NCI-H524 (cell line): Measurements from ENCODE around the gene MET.
"Not testable (repeated sequence)": the region's sequence is repeated elsewhere in the genome, so short reads cannot be mapped to it uniquely, and the experiment has no call there.

Experiments
- DNase-seq, 2 experiments: peaks; one replicate each; lab custom pipeline; 2025; lab: John Stamatoyannopoulos, UW

The MET gene

GRCh38 chr7:116671681-116672595, at the start of gene MET:
TSS of gene MET (plus strand) at chr7:116672196. CDS start at chr7:116699085, 26,889 bp downstream.
- DNase-seq, result peak; percentile 12 to 56

DNA sequence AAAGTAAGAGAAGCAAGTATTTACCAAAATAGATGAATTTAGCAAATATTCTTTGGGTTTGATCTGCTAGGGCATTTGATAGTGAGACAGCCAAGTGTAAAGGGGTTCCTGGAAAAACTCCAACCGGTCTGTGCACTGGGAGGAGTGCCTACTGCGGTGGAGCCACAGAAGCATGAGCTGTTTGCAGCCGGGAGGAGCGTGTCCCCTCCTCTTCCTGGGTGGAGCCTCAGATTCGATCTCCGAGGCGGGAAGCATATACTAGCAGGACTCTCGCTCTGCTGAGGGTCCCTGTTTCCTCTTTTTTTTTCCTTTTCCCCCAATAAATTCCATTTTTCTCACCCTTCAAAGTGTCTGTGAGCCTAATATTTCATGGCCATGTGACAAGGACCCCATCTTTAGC, 45.1 kb upstream of the MET start:
- no peak for DNase-seq

DNA sequence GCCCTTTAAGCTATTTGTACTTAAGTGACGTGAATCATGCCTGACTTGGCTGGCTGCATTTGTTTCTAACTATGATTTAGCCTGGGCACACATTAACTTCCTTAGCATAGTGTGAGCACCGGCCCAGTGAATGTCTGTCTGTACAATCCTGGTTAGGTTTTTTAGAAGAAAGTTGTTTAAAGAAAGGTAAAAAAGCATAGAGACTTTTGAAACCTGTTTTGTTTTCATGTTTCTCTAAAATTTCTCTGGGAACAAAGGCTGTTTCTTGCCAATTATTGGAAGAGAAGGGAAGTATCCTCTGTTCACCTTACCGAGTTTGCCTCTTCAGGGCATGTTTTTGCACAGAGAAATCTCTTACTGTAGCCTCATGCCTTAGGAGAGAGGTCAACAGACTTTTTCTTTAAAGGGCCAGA, 42.9 kb upstream of the MET start:
- no peak for DNase-seq

DNA sequence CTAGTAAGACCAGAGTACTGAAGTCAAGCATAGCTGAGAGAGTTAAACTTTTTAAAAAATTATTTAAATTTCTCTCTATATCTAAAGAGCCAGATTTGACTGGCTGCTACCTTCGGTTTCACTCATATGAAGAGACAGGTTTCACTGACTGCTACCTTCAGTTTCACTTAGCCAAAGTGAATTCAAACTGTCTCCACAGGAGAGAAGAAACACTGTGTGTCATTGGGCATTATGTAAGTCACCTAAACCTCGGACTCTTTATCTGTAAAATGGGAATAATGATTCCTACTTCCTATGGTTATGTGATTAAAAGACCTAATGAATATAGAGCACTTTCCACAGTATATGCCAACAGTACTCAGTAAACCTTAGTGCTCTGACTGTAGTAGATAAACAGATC, 41.6 kb upstream of the MET start:
- no peak for DNase-seq

- no peak for DNase-seq
These were observed 40.9 kb upstream of the MET start for GRCh38 chr7:116630932-116631671.

- DNase-seq, result no peak
These were observed 40.3 kb upstream of the MET start for GRCh38 chr7:116631676-116632075.

GRCh38 chr7:116632384-116632783, 39.6 kb upstream of the MET start:
- DNase-seq, result no peak

- DNase-seq, result no peak
These were observed 38.6 kb upstream of the MET start for GRCh38 chr7:116633131-116633988.

- DNase-seq, result no peak
These were observed 35.0 kb upstream of the MET start for GRCh38 chr7:116636997-116637396.

- DNase-seq, result not testable (repeated sequence)
These were observed 33.4 kb upstream of the MET start for GRCh38 chr7:116638592-116638991.

- DNase-seq, result no peak
These were observed 30.3 kb upstream of the MET start for GRCh38 chr7:116641551-116642153.

DNA sequence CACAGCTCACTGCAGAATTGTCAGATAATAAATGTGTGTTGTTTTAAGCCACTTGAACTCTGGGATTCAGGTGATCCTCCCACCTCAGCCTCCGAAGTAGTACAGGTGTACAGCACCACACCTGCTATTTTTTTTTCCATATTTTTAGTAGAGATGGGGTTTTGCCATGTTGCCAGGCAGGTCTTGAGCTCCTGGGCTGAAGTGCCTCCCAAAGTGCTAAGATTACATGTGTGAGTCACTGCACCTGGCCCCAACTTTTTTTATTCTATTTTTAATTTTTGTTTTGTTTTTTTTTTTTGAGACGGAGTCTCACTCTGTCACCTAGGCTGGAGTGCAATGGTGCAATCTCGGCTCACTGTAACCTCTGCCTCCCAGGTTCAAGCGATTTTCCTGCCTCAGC, 28.8 kb upstream of the MET start:
- not testable (repeated sequence) for DNase-seq

- DNase-seq, result no peak
These were observed 27.4 kb upstream of the MET start for GRCh38 chr7:116644628-116645027.

GRCh38 chr7:116647290-116647689, 24.7 kb upstream of the MET start:
- no peak for DNase-seq

DNA sequence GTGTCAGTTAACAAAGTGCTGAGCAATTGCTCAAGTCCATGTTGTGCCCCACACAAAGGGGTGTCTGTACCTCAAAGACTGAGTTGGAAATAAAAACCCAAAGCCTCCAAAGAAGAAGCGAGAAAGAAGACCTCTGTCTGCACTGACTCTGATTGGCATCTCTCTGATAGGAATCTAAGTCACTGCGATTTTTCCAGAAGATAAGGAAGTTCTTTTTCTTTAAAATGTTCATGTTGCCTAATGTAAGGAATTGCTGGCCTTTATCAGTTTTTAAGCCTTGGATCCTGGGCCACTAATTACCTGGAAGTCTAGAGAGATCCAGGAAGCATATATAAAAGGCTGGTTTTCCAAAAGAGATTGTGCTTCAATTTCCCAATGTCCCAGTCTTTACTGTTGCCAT, 24.1 kb upstream of the MET start:
- no peak for DNase-seq

DNA sequence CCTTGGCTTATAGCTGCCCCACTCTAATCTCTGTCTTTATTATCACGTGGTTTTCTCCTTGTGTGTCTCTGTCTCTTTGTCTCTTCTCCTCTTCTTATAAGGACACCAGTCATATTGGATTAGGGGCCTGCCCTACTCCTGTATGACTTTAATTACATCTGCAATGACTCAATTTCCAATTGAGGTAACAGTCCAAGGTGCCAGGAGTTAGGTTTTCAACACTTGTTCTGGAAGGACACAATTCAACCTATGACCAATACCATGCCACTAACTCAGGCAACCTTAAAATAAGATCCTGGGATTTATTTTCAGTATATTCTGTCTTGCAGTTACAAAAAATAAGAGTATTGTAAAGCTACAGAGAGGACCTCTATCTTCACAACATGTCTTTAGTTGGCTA, 21.6 kb upstream of the MET start:
- no peak for DNase-seq

- peak in 1 of 2 experiments; percentile 16 for DNase-seq
These were observed 19.2 kb upstream of the MET start for GRCh38 chr7:116652793-116653192.

- DNase-seq, result no peak
These were observed 18.8 kb upstream of the MET start for GRCh38 chr7:116653204-116653603.

DNA sequence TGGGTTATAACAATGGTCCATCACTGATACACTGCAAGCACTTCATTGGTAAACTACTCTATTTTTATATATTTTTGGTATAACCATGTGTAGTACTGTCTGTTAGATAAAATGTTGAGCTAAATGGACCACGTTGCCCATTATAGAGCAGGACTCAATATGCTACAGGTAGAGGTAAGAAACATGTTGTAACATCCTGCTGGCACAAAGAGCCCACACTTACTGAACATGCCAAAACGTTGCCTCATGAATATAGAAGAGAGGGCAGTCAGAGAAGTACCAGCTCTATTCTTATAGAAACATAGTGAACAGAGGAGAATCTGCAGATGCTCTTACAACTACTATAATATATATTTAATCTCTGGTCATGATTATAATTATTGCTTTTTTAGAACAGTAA, 18.4 kb upstream of the MET start:
- no peak for DNase-seq

DNA sequence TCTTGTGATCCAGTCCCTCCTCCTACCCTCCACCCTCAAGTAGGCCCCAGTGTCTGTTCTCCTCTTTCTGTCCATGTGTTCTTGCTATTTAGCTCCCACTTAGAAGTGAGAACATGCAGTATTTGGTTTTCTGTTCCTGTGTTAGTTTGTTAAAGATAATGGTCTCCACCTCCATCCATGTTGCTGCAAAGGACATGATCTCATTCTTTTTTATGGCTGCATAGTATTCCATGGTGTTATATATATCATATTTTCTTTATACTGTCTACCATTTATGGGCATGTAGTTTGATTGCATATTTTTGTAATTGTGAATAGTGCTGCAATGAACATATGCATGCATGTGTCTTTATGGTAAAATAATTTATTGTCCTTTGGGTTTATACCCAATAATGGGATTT, 12.7 kb upstream of the MET start:
- DNase-seq, result not testable (repeated sequence)

GRCh38 chr7:116661865-116662264, 10.1 kb upstream of the MET start:
- peak in 1 of 2 experiments; percentile 10 for DNase-seq

GRCh38 chr7:116663744-116664143, 8.3 kb upstream of the MET start:
- DNase-seq, result no peak
